ENCODE data around the gene ZFP64.

DNA sequence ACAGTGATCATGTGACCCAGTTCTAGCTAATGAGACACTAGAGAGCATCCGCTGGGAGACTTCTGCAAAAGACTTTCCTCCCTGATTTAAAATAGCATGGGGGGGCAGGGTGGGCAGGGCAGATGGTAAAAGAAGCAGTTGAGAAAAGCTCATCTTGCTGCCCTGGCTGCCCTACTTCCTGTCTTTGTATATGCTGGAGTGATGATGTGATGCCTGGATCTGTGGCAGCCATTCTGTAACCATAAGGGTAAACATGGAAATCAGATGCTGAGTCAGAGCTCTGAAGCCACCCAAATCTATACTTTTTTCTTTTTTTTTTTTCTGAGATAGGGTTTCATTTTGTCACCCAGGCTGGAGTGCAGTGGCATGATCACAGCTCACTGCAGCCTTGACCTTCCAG is 25.4 kb downstream of the ZFP64 start:
- TF ChIP-seq, protein P1, sequence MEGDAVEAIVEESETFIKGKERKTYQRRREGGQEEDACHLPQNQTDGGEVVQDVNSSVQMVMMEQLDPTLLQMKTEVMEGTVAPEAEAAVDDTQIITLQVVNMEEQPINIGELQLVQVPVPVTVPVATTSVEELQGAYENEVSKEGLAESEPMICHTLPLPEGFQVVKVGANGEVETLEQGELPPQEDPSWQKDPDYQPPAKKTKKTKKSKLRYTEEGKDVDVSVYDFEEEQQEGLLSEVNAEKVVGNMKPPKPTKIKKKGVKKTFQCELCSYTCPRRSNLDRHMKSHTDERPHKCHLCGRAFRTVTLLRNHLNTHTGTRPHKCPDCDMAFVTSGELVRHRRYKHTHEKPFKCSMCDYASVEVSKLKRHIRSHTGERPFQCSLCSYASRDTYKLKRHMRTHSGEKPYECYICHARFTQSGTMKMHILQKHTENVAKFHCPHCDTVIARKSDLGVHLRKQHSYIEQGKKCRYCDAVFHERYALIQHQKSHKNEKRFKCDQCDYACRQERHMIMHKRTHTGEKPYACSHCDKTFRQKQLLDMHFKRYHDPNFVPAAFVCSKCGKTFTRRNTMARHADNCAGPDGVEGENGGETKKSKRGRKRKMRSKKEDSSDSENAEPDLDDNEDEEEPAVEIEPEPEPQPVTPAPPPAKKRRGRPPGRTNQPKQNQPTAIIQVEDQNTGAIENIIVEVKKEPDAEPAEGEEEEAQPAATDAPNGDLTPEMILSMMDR (IDR thresholded peaks at IDR 0.05), result no peak
- TF ChIP-seq POLR2A (IDR thresholded peaks at IDR 0.05), result no peak

Data from body of pancreas (tissue), 4 donors.